H1 (cell line): ENCODE measurements around the gene CHST8. TPM values are rescaled to one million over a fixed set of nuclear protein-coding genes. Genes with fewer than 3 reads are reported as not detected.

Source experiments
- CTCF ChIA-PET: fragments of 300-600 bp; sonication (Branson Sonifier 250); formaldehyde crosslinking; loops from one replicate; lab custom pipeline; 2021; ENCODE audit not compliant: partially characterized antibody; lab: Charles Lee
- POLR2A ChIA-PET: fragments of 300-600 bp; sonication (Branson Sonifier 250); formaldehyde crosslinking; loops from one replicate; lab custom pipeline; 2021; ENCODE audit warnings: inconsistent platforms; ENCODE audit not compliant: partially characterized antibody; lab: Charles Lee
- DNase-seq, 2 experiments: peaks; one replicate each; pipeline versions ENCODE4 v3.0.0 to v3.0.0-alpha.2; 2010 to 2022; ENCODE audit warnings: low spot score in 2 of 2, low read depth in 1 of 2, mixed read lengths in 1 of 2
- FAIRE-seq: peaks from 2 replicates; lab custom pipeline; 2011; peaks lifted over from hg19 to GRCh38; lab: Jason Lieb, UNC
- H2AFZ ChIP-seq: 2 replicates; pipeline ENCODE4 v1.8.1; 2012; ENCODE audit warnings: low read length, inconsistent platforms
- H2AK5ac ChIP-seq: 2 replicates; pipeline ENCODE4 v1.6.1; 2013; ENCODE audit warnings: low read depth, low read length
- H2BK120ac ChIP-seq: replicated peaks from 2 replicates; pipeline ENCODE3; 2013; ENCODE audit warnings: low read depth, low read length, inconsistent platforms
- H2BK12ac ChIP-seq: 2 replicates; pipeline ENCODE4 v1.6.1; 2013; ENCODE audit warnings: low read depth, low read length
- H2BK15ac ChIP-seq: 2 replicates; pipeline ENCODE4 v1.6.1; 2013; ENCODE audit warnings: low read length
- H2BK20ac ChIP-seq: 2 replicates; pipeline ENCODE4 v1.6.1; 2013; ENCODE audit warnings: low read length
- H2BK5ac ChIP-seq: 2 replicates; pipeline ENCODE4 v1.6.1; 2013; ENCODE audit warnings: low read depth, low read length
- H3K14ac ChIP-seq: 2 replicates; pipeline ENCODE4 v1.6.1; 2013; ENCODE audit warnings: inconsistent platforms; ENCODE audit not compliant: insufficient read length
- H3K18ac ChIP-seq: 2 replicates; pipeline ENCODE4 v1.6.1; 2013; ENCODE audit warnings: low read length; ENCODE audit errors: extremely low read depth
- H3K23ac ChIP-seq: 2 replicates; pipeline ENCODE4 v1.6.1; 2013; ENCODE audit warnings: inconsistent platforms; ENCODE audit not compliant: insufficient read length
- H3K23me2 ChIP-seq: 2 replicates; pipeline ENCODE4 v1.6.1; 2013; ENCODE audit warnings: low read depth, low read length
- H3K27ac ChIP-seq: 2 replicates; pipeline ENCODE4 v1.6.1; 2011; ENCODE audit warnings: low read depth, low read length, inconsistent platforms
- H3K27me3 ChIP-seq, 4 experiments: replicated peaks in 1 of 4; 1 replicate in 1 of 4; 2 replicates in 3 of 4; pipeline versions ENCODE4 v1.6.1 to v1.8.1; 2011 to 2013; ENCODE audit warnings: low read length in 3 of 4, mild to moderate bottlenecking in 3 of 4, inconsistent platforms in 2 of 4, mixed read lengths in 2 of 4, moderate library complexity in 1 of 4; ENCODE audit not compliant: control insufficient read depth in 3 of 4, insufficient read depth in 3 of 4; ENCODE audit errors: extremely low read depth in 1 of 4
- H3K36me3 ChIP-seq, 4 experiments: 2 replicates each; pipeline versions ENCODE4 v1.6.1 to v1.8.1; 2011 to 2013; ENCODE audit warnings: mild to moderate bottlenecking in 4 of 4, low read length in 3 of 4, moderate library complexity in 2 of 4, control low read depth in 1 of 4, inconsistent platforms in 1 of 4; ENCODE audit not compliant: insufficient read depth in 4 of 4, control insufficient read depth in 2 of 4
- H3K4ac ChIP-seq: replicated peaks from 2 replicates; pipeline ENCODE3; 2013; ENCODE audit warnings: low read length, low read depth, mixed read lengths, inconsistent platforms; ENCODE audit not compliant: insufficient read length
- H3K4me1 ChIP-seq, 4 experiments: replicated peaks in 1 of 4; 1 replicate in 1 of 4; 2 replicates in 3 of 4; pipeline versions ENCODE4 v1.6.1 to v1.8.1; 2011 to 2013; ENCODE audit warnings: low read length in 3 of 4, inconsistent platforms in 2 of 4, mixed read lengths in 1 of 4; ENCODE audit not compliant: insufficient read depth in 4 of 4, control insufficient read depth in 3 of 4
- H3K4me2 ChIP-seq, 2 experiments: 2 replicates each; pipeline versions ENCODE4 v1.6.1 to v1.8.1; 2011 to 2013; ENCODE audit warnings: low read depth in 2 of 2, low read length in 2 of 2, control low read depth in 1 of 2, inconsistent platforms in 1 of 2, mild to moderate bottlenecking in 1 of 2; ENCODE audit not compliant: insufficient read depth in 1 of 2
- H3K4me3 ChIP-seq, 4 experiments: fragments of 200-600, 300-600 bp in 1 of 4; sonication (generic), shearing (Covaris generic), sonication (Bioruptor Twin) in 1 of 4; 2 replicates each; pipeline versions ENCODE4 v1.5.1 to v1.8.1; 2011 to 2016; ENCODE audit warnings: low read length in 4 of 4, low read depth in 3 of 4, control low read depth in 2 of 4, inconsistent platforms in 2 of 4, mild to moderate bottlenecking in 2 of 4, mixed read lengths in 1 of 4, moderate library complexity in 1 of 4; ENCODE audit not compliant: insufficient read depth in 2 of 4; ENCODE audit errors: extremely low read depth in 1 of 4
- H3K56ac ChIP-seq: replicated peaks from 2 replicates; pipeline ENCODE3; 2013; ENCODE audit warnings: low read depth, mild to moderate bottlenecking, mixed read lengths, low read length, inconsistent platforms; ENCODE audit not compliant: insufficient read length
- H3K79me1 ChIP-seq: 2 replicates; pipeline ENCODE4 v1.6.1; 2013; ENCODE audit warnings: low read depth, low read length, control low read depth
- H3K79me2 ChIP-seq, 2 experiments: 2 replicates each; pipeline versions ENCODE4 v1.6.1 to v1.8.1; 2012 to 2013; ENCODE audit warnings: low read length in 2 of 2, mild to moderate bottlenecking in 2 of 2, inconsistent platforms in 1 of 2; ENCODE audit not compliant: insufficient read depth in 2 of 2, control insufficient read depth in 1 of 2
- H3K9ac ChIP-seq, 4 experiments: replicated peaks in 1 of 4; 1 replicate in 1 of 4; 2 replicates in 3 of 4; pipeline versions ENCODE4 v1.6.1 to v1.8.1; 2011 to 2013; ENCODE audit warnings: low read depth in 3 of 4, low read length in 3 of 4, control low read depth in 2 of 4, mild to moderate bottlenecking in 2 of 4, moderate library complexity in 2 of 4, inconsistent platforms in 1 of 4; ENCODE audit errors: extremely low read depth in 1 of 4
- H3K9me3 ChIP-seq, 2 experiments: 2 replicates each; pipeline versions ENCODE4 v1.6.1 to v1.8.1; 2012 to 2013; ENCODE audit warnings: mild to moderate bottlenecking in 2 of 2, moderate library complexity in 2 of 2, control low read depth in 1 of 2, inconsistent platforms in 1 of 2, low read depth in 1 of 2, low read length in 1 of 2, mixed read lengths in 1 of 2; ENCODE audit not compliant: insufficient read depth in 2 of 2
- H4K20me1 ChIP-seq, 2 experiments: replicated peaks in 1 of 2; 2 replicates each; pipeline versions ENCODE3 to v1.8.1; 2011 to 2013; ENCODE audit warnings: inconsistent platforms in 2 of 2, low read length in 2 of 2, mild to moderate bottlenecking in 1 of 2; ENCODE audit not compliant: insufficient read depth in 2 of 2, control insufficient read depth in 1 of 2
- H4K5ac ChIP-seq: 2 replicates; pipeline ENCODE4 v1.6.1; 2013; ENCODE audit warnings: low read length, low read depth, mixed read lengths, inconsistent platforms; ENCODE audit not compliant: insufficient read length
- H4K8ac ChIP-seq: 2 replicates; pipeline ENCODE4 v1.8.0; 2013; ENCODE audit warnings: mild to moderate bottlenecking, moderate library complexity, low read length, inconsistent platforms; ENCODE audit not compliant: insufficient read depth; ENCODE audit errors: extremely low read depth
- H4K91ac ChIP-seq: replicated peaks from 2 replicates; pipeline ENCODE3; 2013; ENCODE audit warnings: low read length, mixed read lengths, inconsistent platforms; ENCODE audit not compliant: insufficient read length
- ASH2L ChIP-seq: fragments of 200-600, 300-600 bp; sonication (generic); IDR thresholded peaks from one replicate; pipeline ENCODE4 v1.7.1; 2017; ENCODE audit warnings: low read length
- CBX5 ChIP-seq: fragments of 300-800, 300-1000 bp; sonication (generic); IDR thresholded peaks from 2 replicates; pipeline ENCODE4 v1.7.1; 2016; ENCODE audit warnings: antibody characterized with exemption, low read length, low read depth
- CHD2 ChIP-seq: IDR thresholded peaks from 2 replicates; pipeline ENCODE4 v1.6.1; 2012; ENCODE audit warnings: low read length, improper control_type of control experiment
- CREB1 ChIP-seq: IDR thresholded peaks from 2 replicates; pipeline ENCODE4 v1.6.1; 2012; ENCODE audit warnings: inconsistent platforms
- CTBP2 ChIP-seq: IDR thresholded peaks from 2 replicates; pipeline ENCODE4 v1.7.0; 2011; ENCODE audit warnings: borderline replicate concordance, mild to moderate bottlenecking, moderate library complexity, mixed read lengths, low read length; ENCODE audit not compliant: insufficient read depth, insufficient read length
- EZH2 ChIP-seq: fragments of 200-600 bp; sonication (generic); IDR thresholded peaks from 2 replicates; pipeline ENCODE4 v1.7.1; 2012; ENCODE audit warnings: low read depth, mild to moderate bottlenecking, moderate library complexity, low read length, inconsistent platforms; ENCODE audit not compliant: severe bottlenecking
- FOSL1 ChIP-seq: IDR thresholded peaks from 2 replicates; pipeline ENCODE4 v1.6.1; 2011; ENCODE audit warnings: mild to moderate bottlenecking, low read depth, low read length, moderate library complexity; ENCODE audit not compliant: insufficient read depth
- KDM4A ChIP-seq: IDR thresholded peaks from one replicate; pipeline ENCODE4 v1.7.1; 2012; ENCODE audit warnings: low read depth, mild to moderate bottlenecking, moderate library complexity, low read length, inconsistent platforms; ENCODE audit not compliant: severe bottlenecking
- KDM5A ChIP-seq: fragments of 200-600 bp; IDR thresholded peaks from 2 replicates; pipeline ENCODE4 v1.7.1; 2012; ENCODE audit warnings: mild to moderate bottlenecking, low read length, inconsistent platforms, mixed read lengths
- PHF8 ChIP-seq: fragments of 200-600 bp; sonication (generic); conservative IDR thresholded peaks from 2 replicates; pipeline ENCODE4 v1.7.1; 2012; ENCODE audit warnings: low read depth, mild to moderate bottlenecking, inconsistent platforms, low read length, moderate library complexity
- POLR2AphosphoS5 ChIP-seq: IDR thresholded peaks from 2 replicates; pipeline ENCODE4 v1.6.1; 2011; ENCODE audit warnings: low read depth, low read length
- RFX5 ChIP-seq: IDR thresholded peaks from 2 replicates; pipeline ENCODE4 v1.6.1; 2011; ENCODE audit warnings: low read depth, low read length, improper control_type of control experiment, borderline replicate concordance
- RNF2 ChIP-seq: fragments of 200-900, 300-1000 bp; sonication (generic); IDR thresholded peaks from 2 replicates; pipeline ENCODE4 v1.7.1; 2016; ENCODE audit warnings: borderline replicate concordance, low read depth, mild to moderate bottlenecking, antibody characterized with exemption, low read length; ENCODE audit not compliant: poor library complexity, severe bottlenecking; ENCODE audit errors: missing control alignments
- TCF12 ChIP-seq: IDR thresholded peaks from 2 replicates; pipeline ENCODE4 v1.6.1; 2011; ENCODE audit warnings: low read depth, mild to moderate bottlenecking, low read length
- WGBS, 2 experiments: shearing (Covaris generic) in 1 of 2; methylation state at CpG; one replicate each; pipeline versions ENCODE4 v1.1.6 to v1.1.7; 2013 to 2015; ENCODE audit warnings: low lambda C conversion rate in 2 of 2, mixed read lengths in 2 of 2, inconsistent platforms in 1 of 2, low coverage in 1 of 2, missing lambda C conversion rate in 1 of 2; ENCODE audit not compliant: insufficient replicate concordance in 2 of 2, insufficient coverage in 1 of 2, insufficient read length in 1 of 2; ENCODE audit errors: extremely low coverage in 1 of 2, missing lambda C conversion rate in 1 of 2; 5-methylcytosine and 5-hydroxymethylcytosine counted together
- polyA plus RNA-seq, 7 experiments: library from polyadenylated mRNA; depleted of rRNA in 3 of 7; stranded (reverse) in 5 of 7; unstranded in 2 of 7; fragments of >200 nt in 5 of 7; fragments of 200-250 nt in 2 of 7; gene quantifications; 1 replicate in 5 of 7; 2 replicates in 1 of 7; 4 replicates in 1 of 7; pipeline versions ENCODE4 v1.2.1 to v1.2.3, GENCODE V29; 2011 to 2013; ENCODE audit warnings: missing spikeins in 2 of 7, mixed read lengths in 2 of 7
- total RNA-seq: library from RNA; stranded (reverse); fragmentation: NEBNext Ultra II Directional; extraction: Animal tissue kit (Norgen Biotek cat#: 25700); gene quantifications from 2 replicates; pipeline ENCODE4 v1.2.1, GENCODE V29; 2021

Gene CHST8
- total and polyA plus RNA-seq, 2 of the 8 experiments (the other 6 are each of a cell fraction or from before 2014, with no cell fraction given) = 10.8 to 28.2 TPM

DNA sequence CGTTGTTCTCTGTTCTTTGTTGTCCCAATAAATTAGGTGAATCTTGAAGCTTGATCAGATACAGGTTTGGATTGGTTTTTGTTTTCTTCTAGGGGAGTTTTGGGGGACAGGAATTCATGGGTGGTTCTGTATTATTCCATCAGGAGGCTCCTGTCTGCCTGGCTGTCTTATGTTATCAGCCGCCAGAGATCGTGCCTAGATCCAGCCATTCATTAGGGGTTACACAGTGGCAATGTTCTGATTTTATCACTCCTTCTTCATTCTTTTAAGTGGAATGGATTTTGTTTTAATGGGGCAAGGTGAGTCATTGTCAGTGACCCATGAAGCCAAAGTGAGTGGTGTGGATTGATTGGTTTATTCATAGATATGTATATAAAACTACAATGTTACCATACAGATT, 71.9 kb downstream of the CHST8 start:
- Histone ChIP-seq H3K14ac (no peak overlapping the region), H4K20me1 (peaks cover 0 to 4% of the 10 kb centered on the region in 2 experiments), H3K18ac (no peak overlapping the region), H2BK20ac (no peak overlapping the region), H3K9me3 (no peaks in the 10 kb centered on the region), H3K23me2 (no peaks in the 10 kb centered on the region), H3K9ac (no peak overlapping the region), H2AFZ (no peak overlapping the region), H3K4me3 (no peak overlapping the region), H2BK15ac (no peak overlapping the region), H4K8ac (no peak overlapping the region), H3K56ac (no peak overlapping the region), H4K91ac (no peak overlapping the region), H3K36me3 (no peaks in the 10 kb centered on the region), H4K5ac (no peak overlapping the region), H2AK5ac (no peak overlapping the region), H2BK12ac (no peak overlapping the region), H3K4ac (no peak overlapping the region), H3K27ac (no peak overlapping the region), H3K4me2 (no peak overlapping the region), H3K27me3 (no peaks in the 10 kb centered on the region), H2BK120ac (no peak overlapping the region), H3K23ac (no peak overlapping the region), H3K4me1 (no peaks in the 10 kb centered on the region; a peak in 1 of 7 replicates), H3K79me1 (no peaks in the 10 kb centered on the region; the same call in 1 of the 2 replicates), H3K79me2 (no peaks in the 10 kb centered on the region), H2BK5ac (no peak overlapping the region)
- no peak for TF ChIP-seq CTBP2
- TF ChIP-seq PHF8 = no peak
- no peak for TF ChIP-seq POLR2AphosphoS5
- no peak for TF ChIP-seq RNF2
- TF ChIP-seq RFX5 = no peak
- no peak for TF ChIP-seq KDM4A
- no peak for TF ChIP-seq KDM5A
- no peak for TF ChIP-seq FOSL1
- TF ChIP-seq CHD2 = no peak
- no peak for TF ChIP-seq CREB1
- no peak for TF ChIP-seq CBX5
- no peak for TF ChIP-seq ASH2L
- TF ChIP-seq EZH2 = no peak
- no peak for TF ChIP-seq TCF12
- DNase-seq (no peak), FAIRE-seq (no peak)
- 84% methylated on average over 3 of the region's 3 CpGs; no CpG with 5 or more reads in 1 of the 2 experiments for WGBS, 2 experiments
- CTCF ChIA-PET = no interaction called here
- POLR2A ChIA-PET = no interaction called here
